Femur (tissue), 1 donor: ENCODE data around the gene SLC4A1AP.
"Not testable (repeated sequence)": the region's sequence is repeated elsewhere in the genome, so short reads cannot be mapped to it uniquely, and the experiment has no call there.

Experiments
- DNase-seq: peaks from one replicate; pipeline ENCODE4 v3.0.0-alpha.2; 2017

Gene SLC4A1AP

GRCh38 chr2:27652790-27653189 lies 10.9 kb upstream of the SLC4A1AP start:
- DNase-seq, result no peak

GRCh38 chr2:27653397-27653796 lies 10.3 kb upstream of the SLC4A1AP start:
- DNase-seq, result no peak

- DNase-seq, result no peak
Observed at GRCh38 chr2:27655155-27655951, 8.3 kb upstream of the SLC4A1AP start.

GRCh38 chr2:27661371-27661770 lies 2.3 kb upstream of the SLC4A1AP start:
- DNase-seq, result no peak

- no peak for DNase-seq
Observed at GRCh38 chr2:27664154-27664574, 475 bp downstream of the SLC4A1AP start.

GRCh38 chr2:27664622-27665363 lies 1.1 kb downstream of the SLC4A1AP start:
- no peak for DNase-seq

GRCh38 chr2:27667446-27667845 lies 3.8 kb downstream of the SLC4A1AP start:
- DNase-seq, result no peak

GRCh38 chr2:27671235-27671634 lies 7.5 kb downstream of the SLC4A1AP start:
- DNase-seq, result no peak

GRCh38 chr2:27672723-27673486 lies 9.2 kb downstream of the SLC4A1AP start:
- no peak for DNase-seq

- DNase-seq, result no peak
Observed at GRCh38 chr2:27680571-27680970, 16.9 kb downstream of the SLC4A1AP start.

- no peak for DNase-seq
Observed at GRCh38 chr2:27681841-27682240, 18.2 kb downstream of the SLC4A1AP start.

GRCh38 chr2:27682334-27682771 lies 18.7 kb downstream of the SLC4A1AP start:
- not testable (repeated sequence) for DNase-seq

GRCh38 chr2:27683390-27684071 lies 19.8 kb downstream of the SLC4A1AP start:
- peak; percentile 77 for DNase-seq

- not testable (repeated sequence) for DNase-seq
Observed at GRCh38 chr2:27685006-27685405, 21.3 kb downstream of the SLC4A1AP start.

- no peak for DNase-seq
Observed at GRCh38 chr2:27685577-27685976, 21.9 kb downstream of the SLC4A1AP start.

- DNase-seq, result no peak
Observed at GRCh38 chr2:27687232-27687631, 23.5 kb downstream of the SLC4A1AP start.

- DNase-seq, result no peak
Observed at GRCh38 chr2:27689424-27689823, 25.7 kb downstream of the SLC4A1AP start.

- DNase-seq, result no peak
Observed at GRCh38 chr2:27690052-27690451, 26.4 kb downstream of the SLC4A1AP start.

- DNase-seq, result no peak
Observed at GRCh38 chr2:27697660-27698059, 34.0 kb downstream of the SLC4A1AP start.

- DNase-seq, result peak; percentile 77
Observed at GRCh38 chr2:27701676-27702075, 38.0 kb downstream of the SLC4A1AP start.

GRCh38 chr2:27702302-27702701 lies 38.6 kb downstream of the SLC4A1AP start:
- DNase-seq, result no peak

- DNase-seq, result peak; percentile 90
Observed at GRCh38 chr2:27703638-27704341, 40.1 kb downstream of the SLC4A1AP start.
